PC-3 (cell line): ENCODE results near the gene COL5A2. TPM values are rescaled to one million over a fixed set of nuclear protein-coding genes. Genes with fewer than 3 reads are reported as not detected.
A peak's percentile ranks its signal among the peaks of the same experiment; 100 is the strongest.

Source experiments
- ATAC-seq: fragments of 200-7000 bp; cut with Tn5 transposase; 2 replicates; pipeline ENCODE4 v1.9.1; 2020; ENCODE audit warnings: mild to moderate bottlenecking, moderate library complexity
- BruUV-seq: library from RNA; stranded (reverse); fragments of 400-500 nt; replicated peaks from 2 replicates; lab custom pipeline; 2021; lab: Mats Ljungman, UMichigan
- CTCF ChIA-PET: fragments of 300-600 bp; sonication (Branson Sonifier 250); formaldehyde crosslinking; loops from one replicate; lab custom pipeline; 2022; ENCODE audit warnings: antibody characterized with exemption; lab: Charles Lee
- POLR2A ChIA-PET: fragments of 300-600 bp; sonication (Branson Sonifier 250); formaldehyde crosslinking; loops from one replicate; lab custom pipeline; 2022; ENCODE audit warnings: antibody characterized with exemption; ENCODE audit not compliant: unreplicated experiment; lab: Charles Lee
- DNase-seq: peaks from one replicate; pipeline ENCODE4 v3.0.0-alpha.2; 2015
- H2AFZ ChIP-seq: fragments of 300-600 bp; sonication (generic); 2 replicates; pipeline ENCODE4 v1.6.0; 2016; ENCODE audit warnings: antibody characterized with exemption, low read length
- H3F3A ChIP-seq: fragments of 300-600 bp; sonication (generic); one replicate; pipeline ENCODE4 v1.6.0; 2017; ENCODE audit warnings: antibody characterized with exemption, low read length, control low read depth, mild to moderate bottlenecking; ENCODE audit not compliant: unreplicated experiment
- H3K27ac ChIP-seq: fragments of 300-600 bp; sonication (generic); 2 replicates; pipeline ENCODE4 v1.5.1; 2016; ENCODE audit warnings: mild to moderate bottlenecking, low read length
- H3K27me3 ChIP-seq: fragments of 300-600 bp; sonication (generic); 2 replicates; pipeline ENCODE4 v1.6.1; 2016; ENCODE audit warnings: low read length, mixed read lengths
- H3K36me3 ChIP-seq: fragments of 300-600 bp; sonication (generic); 2 replicates; pipeline ENCODE4 v1.6.1; 2016; ENCODE audit warnings: low read depth, mixed run types, low read length, mixed read lengths
- H3K4me1 ChIP-seq: fragments of 300-600 bp; sonication (generic); 2 replicates; pipeline ENCODE4 v1.5.1; 2016; ENCODE audit warnings: low read length; ENCODE audit not compliant: insufficient read depth
- H3K4me2 ChIP-seq: fragments of 300-600 bp; sonication (generic); 2 replicates; pipeline ENCODE4 v1.6.0; 2016; ENCODE audit warnings: low read length
- H3K4me3 ChIP-seq: fragments of 300-600 bp; sonication (generic); 2 replicates; pipeline ENCODE4 v1.5.1; 2016; ENCODE audit warnings: mild to moderate bottlenecking, low read length, mixed read lengths
- H3K79me2 ChIP-seq: fragments of 300-600 bp; sonication (generic); 2 replicates; pipeline ENCODE4 v1.6.1; 2017; ENCODE audit warnings: low read length, mixed read lengths
- H3K9ac ChIP-seq: fragments of 300-600 bp; sonication (generic); 2 replicates; pipeline ENCODE4 v1.6.0; 2016; ENCODE audit warnings: mild to moderate bottlenecking, low read length
- H3K9me2 ChIP-seq: fragments of 300-600 bp; sonication (generic); replicated peaks from 2 replicates; pipeline ENCODE4 v1.6.1; 2016; ENCODE audit warnings: mixed run types, low read length, mixed read lengths
- H3K9me3 ChIP-seq: fragments of 300-600 bp; sonication (generic); 2 replicates; pipeline ENCODE4 v1.6.1; 2016; ENCODE audit warnings: low read length, mixed read lengths
- H4K20me1 ChIP-seq: fragments of 300-600 bp; sonication (generic); 2 replicates; pipeline ENCODE4 v1.6.1; 2016; ENCODE audit warnings: low read length, mixed read lengths
- EZH2 ChIP-seq: fragments of 300-600 bp; sonication (generic); IDR thresholded peaks from one replicate; pipeline ENCODE4 v1.6.1; 2017; ENCODE audit warnings: antibody characterized with exemption, mild to moderate bottlenecking, low read length; ENCODE audit not compliant: unreplicated experiment
- EZH2phosphoT487 ChIP-seq: fragments of 300-600 bp; sonication (generic); IDR thresholded peaks from 2 replicates; pipeline ENCODE4 v1.6.1; 2018; ENCODE audit warnings: mild to moderate bottlenecking, antibody characterized with exemption, low read length, borderline replicate concordance
- intact Hi-C: fragments of 100-400 bp; cut with micrococcal nuclease; formaldehyde crosslinking; loops from 2 replicates; pipeline ENCODE4 v1.9.0; 2023
- total RNA-seq: library from RNA; depleted of rRNA; stranded (reverse); fragments of >200 nt; gene quantifications from 2 replicates; pipeline ENCODE4 v1.2.3, GENCODE V29; 2014
- TF ChIP-seq, protein P1 (sequence below): fragments of 300-600 bp; sonication (generic); conservative IDR thresholded peaks from 2 replicates; pipeline ENCODE4 v1.5.1; 2017; ENCODE audit warnings: antibody characterized with exemption, low read depth, mild to moderate bottlenecking, low read length

COL5A2 gene
- total RNA-seq, 1 experiment from 2014 or later: 56.2 TPM

DNA sequence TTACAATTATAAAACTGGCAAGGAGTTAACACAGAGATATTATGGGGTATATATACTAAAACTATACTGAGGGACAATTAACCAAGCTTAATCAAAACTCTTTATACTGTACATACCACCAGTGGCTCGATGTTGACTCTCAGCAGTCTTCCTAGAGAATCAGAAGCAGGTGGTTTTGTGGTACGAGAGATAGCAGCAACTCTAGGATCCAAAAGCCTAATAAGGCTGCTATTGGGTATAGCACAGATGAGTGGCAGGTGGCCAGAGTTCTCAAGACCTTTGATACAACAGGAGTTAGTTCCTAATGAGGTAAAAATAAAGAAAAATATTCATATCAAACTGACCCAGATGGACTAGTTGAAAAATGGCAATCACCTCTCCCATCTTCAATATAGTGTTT is 45.5 kb upstream of the COL5A2 start:
- Histone ChIP-seq H3K4me3 (peak overlapping the region; percentile 67), H3K4me2 (peak overlapping the region; percentile 79), H3K79me2 (peaks cover 40% of the 10 kb centered on the region), H4K20me1 (no peaks in the 10 kb centered on the region), H2AFZ (no peak overlapping the region), H3K4me1 (peaks cover 63% of the 10 kb centered on the region), H3K9me3 (0 out of 2 replicates have a peak, but pooled peaks cover 4% of the 10 kb centered on the region), H3K9me2 (no peaks in the 10 kb centered on the region), H3K36me3 (no peaks in the 10 kb centered on the region), H3K9ac (peak overlapping the region; percentile 75), H3F3A (peaks cover 17% of the 10 kb centered on the region), H3K27ac (peak overlapping the region; percentile 90), H3K27me3 (no peaks in the 10 kb centered on the region)
- intact Hi-C loops: loop anchor here (1.0 to 2.0 kb wide), 3 partner anchors 23 to 110 kb away; no protein-coding TSS in a partner anchor
- no peak for TF ChIP-seq EZH2phosphoT487
- TF ChIP-seq, protein P1, sequence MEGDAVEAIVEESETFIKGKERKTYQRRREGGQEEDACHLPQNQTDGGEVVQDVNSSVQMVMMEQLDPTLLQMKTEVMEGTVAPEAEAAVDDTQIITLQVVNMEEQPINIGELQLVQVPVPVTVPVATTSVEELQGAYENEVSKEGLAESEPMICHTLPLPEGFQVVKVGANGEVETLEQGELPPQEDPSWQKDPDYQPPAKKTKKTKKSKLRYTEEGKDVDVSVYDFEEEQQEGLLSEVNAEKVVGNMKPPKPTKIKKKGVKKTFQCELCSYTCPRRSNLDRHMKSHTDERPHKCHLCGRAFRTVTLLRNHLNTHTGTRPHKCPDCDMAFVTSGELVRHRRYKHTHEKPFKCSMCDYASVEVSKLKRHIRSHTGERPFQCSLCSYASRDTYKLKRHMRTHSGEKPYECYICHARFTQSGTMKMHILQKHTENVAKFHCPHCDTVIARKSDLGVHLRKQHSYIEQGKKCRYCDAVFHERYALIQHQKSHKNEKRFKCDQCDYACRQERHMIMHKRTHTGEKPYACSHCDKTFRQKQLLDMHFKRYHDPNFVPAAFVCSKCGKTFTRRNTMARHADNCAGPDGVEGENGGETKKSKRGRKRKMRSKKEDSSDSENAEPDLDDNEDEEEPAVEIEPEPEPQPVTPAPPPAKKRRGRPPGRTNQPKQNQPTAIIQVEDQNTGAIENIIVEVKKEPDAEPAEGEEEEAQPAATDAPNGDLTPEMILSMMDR: no peak
- TF ChIP-seq EZH2: no peak
- ATAC-seq (peak; percentile 29), DNase-seq (peak; percentile 63)
- BruUV-seq: TSS peak; percentile 22
- ChIA-PET CTCF (interaction anchor here (0.5 to 0.6 kb wide), 2 partner anchors 15 to 191 kb away, joined by 3 to 7 read pairs; no protein-coding TSS in a partner anchor), POLR2A (interaction anchor here (0.6 to 1.1 kb wide), 2 partner anchors 110 to 111 kb away, joined by 3 to 6 read pairs; no protein-coding TSS in a partner anchor)

DNA sequence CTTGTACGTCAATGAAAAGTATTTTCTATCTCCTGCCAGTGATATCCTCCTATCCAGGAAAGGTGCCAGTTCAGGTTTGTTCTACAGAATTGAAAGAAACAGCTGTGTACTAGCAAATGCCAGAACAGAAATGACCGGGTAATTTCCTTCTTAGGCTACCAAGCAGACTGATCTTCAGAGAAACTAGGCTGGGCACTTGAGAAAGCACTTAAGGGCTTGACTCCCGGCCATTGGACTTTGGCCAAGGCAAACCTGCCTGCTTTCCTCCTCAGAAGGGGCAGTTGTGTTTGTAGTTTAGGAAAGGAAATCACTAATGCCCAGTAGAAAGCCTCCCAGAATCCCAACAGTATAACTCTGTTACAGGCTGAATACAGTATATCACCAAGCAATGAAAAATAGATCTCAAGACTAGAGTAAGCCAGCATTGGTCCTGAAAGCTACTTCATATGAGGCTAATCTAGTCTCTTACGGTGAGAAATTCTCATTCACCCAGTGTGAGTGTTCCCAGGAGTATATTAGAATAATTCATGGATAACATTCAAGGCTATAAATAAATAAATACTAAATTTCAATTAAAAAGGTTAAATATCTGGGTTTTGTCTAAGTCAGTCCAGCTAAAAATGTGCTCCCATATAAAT is 43.0 kb upstream of the COL5A2 start:
- Histone ChIP-seq H3K9me3 (no peaks in the 10 kb centered on the region), H3K79me2 (peaks cover 64% of the 10 kb centered on the region), H3K36me3 (0 out of 2 replicates have a peak, but pooled peaks cover 3% of the 10 kb centered on the region), H3K9ac (peak overlapping the region; percentile 75), H2AFZ (no peak overlapping the region), H4K20me1 (no peaks in the 10 kb centered on the region), H3K27ac (peak overlapping the region; percentile 90), H3F3A (peaks cover 17% of the 10 kb centered on the region), H3K4me2 (peak overlapping the region; percentile 79), H3K4me1 (peaks cover 73% of the 10 kb centered on the region), H3K9me2 (no peaks in the 10 kb centered on the region), H3K27me3 (no peaks in the 10 kb centered on the region), H3K4me3 (peak overlapping the region; percentile 67)
- ChIA-PET CTCF (no interaction called here), POLR2A (no interaction called here)
- intact Hi-C loops: loop anchor here (1.0 to 5.0 kb wide), 7 partner anchors 12 to 1620 kb away; partner anchors contain the start of gene COL5A2
- DNase-seq: peak; percentile 91
- TSS peak; percentile 55 for BruUV-seq
- TF ChIP-seq EZH2phosphoT487: no peak
- TF ChIP-seq EZH2: no peak
- TF ChIP-seq, protein P1: no peak
- ATAC-seq: peak; percentile 33
